PC-3 (cell line): ENCODE results near the gene TRIM10.

Source experiments
- CTCF ChIP-seq: fragments of 300-600 bp; sonication (generic); conservative IDR thresholded peaks from 2 replicates; pipeline ENCODE4 v1.5.1; 2017; ENCODE audit warnings: antibody characterized with exemption, low read depth, mild to moderate bottlenecking, low read length
- EZH2phosphoT487 ChIP-seq: fragments of 300-600 bp; sonication (generic); IDR thresholded peaks from 2 replicates; pipeline ENCODE4 v1.6.1; 2018; ENCODE audit warnings: mild to moderate bottlenecking, antibody characterized with exemption, low read length, borderline replicate concordance

DNA sequence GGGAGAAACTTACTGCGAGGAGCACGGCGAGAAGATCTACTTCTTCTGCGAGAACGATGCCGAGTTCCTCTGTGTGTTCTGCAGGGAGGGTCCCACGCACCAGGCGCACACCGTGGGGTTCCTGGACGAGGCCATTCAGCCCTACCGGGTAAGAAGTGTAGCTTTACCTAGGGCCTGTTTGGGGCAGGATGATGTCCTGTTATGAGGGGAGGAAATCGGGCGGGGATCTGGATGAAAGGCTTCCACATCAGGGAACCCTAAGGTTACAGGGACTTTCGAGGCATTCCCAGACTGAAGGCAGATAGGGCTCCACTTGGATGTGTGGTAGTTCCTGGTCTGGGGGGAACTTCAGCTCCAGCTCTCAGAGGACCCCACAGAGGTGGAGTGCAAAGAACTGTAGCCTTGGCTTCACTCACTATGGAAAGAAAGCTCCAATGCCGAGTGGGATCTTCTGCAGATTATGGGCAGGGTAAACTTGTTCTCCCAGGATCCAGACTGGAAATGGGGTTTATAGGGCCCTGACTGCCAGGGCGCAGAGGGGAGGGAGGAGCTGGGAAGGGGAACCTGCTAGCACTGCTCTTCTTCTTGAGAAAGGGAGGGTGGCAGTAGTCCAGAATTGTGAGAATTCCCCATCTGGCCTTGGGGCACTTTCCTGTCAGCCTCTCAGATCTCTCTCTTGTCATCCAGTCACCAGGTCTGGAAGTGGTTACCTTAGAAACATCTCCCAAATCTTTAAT, 3.1 kb upstream of the TRIM10 start:
- TF ChIP-seq CTCF: no peak
- TF ChIP-seq EZH2phosphoT487: no peak
